ENCODE data around the gene FLVCR1.

The FLVCR1 gene

GRCh38 chr1:212935387-212935981 lies 77.4 kb downstream of the FLVCR1 start:
- no peak for TF ChIP-seq ZFX (IDR thresholded peaks at IDR 0.05)
- no peak for TF ChIP-seq CTCF (conservative IDR thresholded peaks at IDR 0.05)
- H3K27ac ChIP-seq = no peak overlapping the region

DNA sequence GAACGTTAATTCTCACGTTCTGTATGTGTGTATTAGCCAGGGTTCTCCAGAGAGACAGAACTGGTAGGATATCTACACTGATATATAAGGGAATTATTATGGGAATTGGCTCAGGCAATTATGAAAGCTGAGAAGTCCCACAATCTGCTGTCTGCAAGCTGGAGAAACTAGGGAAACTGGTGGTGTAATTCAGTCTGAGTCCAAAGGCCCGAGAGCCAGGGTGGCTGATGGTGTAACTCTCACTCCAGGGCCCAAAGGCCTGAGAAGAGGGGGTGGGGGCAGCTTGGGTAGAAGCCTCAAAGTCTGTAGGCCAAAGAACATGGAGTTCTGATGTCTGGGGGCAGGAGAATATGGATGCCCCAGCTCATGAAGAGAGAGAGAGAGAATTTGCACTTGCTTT lies 79.0 kb downstream of the FLVCR1 start:
- TF ChIP-seq CTCF (conservative IDR thresholded peaks at IDR 0.05) = no peak
- TF ChIP-seq ZFX (IDR thresholded peaks at IDR 0.05) = no peak
- H3K27ac ChIP-seq = no peak overlapping the region

DNA sequence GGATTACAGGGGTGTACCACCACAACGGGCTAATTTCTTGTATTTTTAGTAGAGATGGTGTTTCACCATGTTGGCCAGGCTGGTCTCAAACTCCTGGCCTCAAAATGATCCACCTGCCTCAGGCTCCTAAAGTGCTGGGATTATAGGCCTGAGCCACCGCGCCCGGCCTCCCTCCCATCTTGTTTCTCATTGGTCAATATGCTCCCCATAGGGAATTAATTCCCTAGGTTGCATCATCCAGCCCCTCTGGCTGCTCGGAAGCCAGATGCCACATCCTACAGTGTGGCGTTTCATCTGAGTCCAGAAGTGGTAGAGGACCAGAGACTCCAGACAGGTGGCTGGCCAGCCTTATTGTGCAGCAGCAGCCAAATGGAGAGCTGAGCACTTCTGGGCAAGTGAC lies 80.8 kb downstream of the FLVCR1 start:
- TF ChIP-seq ZFX (IDR thresholded peaks at IDR 0.05) (no peak), CTCF (conservative IDR thresholded peaks at IDR 0.05) (no peak)
- no peak overlapping the region for H3K27ac ChIP-seq

GRCh38 chr1:212941452-212941851 lies 83.4 kb downstream of the FLVCR1 start:
- H3K27ac ChIP-seq = no peak overlapping the region
- TF ChIP-seq ZFX (IDR thresholded peaks at IDR 0.05) = no peak
- TF ChIP-seq CTCF (conservative IDR thresholded peaks at IDR 0.05) = no peak

GRCh38 chr1:212942679-212943392 lies 84.8 kb downstream of the FLVCR1 start:
- no peak overlapping the region for H3K27ac ChIP-seq
- no peak for TF ChIP-seq CTCF (conservative IDR thresholded peaks at IDR 0.05)
- TF ChIP-seq ZFX (IDR thresholded peaks at IDR 0.05) = no peak

- H3K27ac ChIP-seq = no peak overlapping the region
- no peak for TF ChIP-seq ZFX (IDR thresholded peaks at IDR 0.05)
- no peak for TF ChIP-seq CTCF (conservative IDR thresholded peaks at IDR 0.05)
These were observed 85.3 kb downstream of the FLVCR1 start for GRCh38 chr1:212943393-212943710.

GRCh38 chr1:212944229-212944901 lies 86.3 kb downstream of the FLVCR1 start:
- peak overlapping the region; percentile 62; the same call in 1 of the 2 replicates for H3K27ac ChIP-seq

More at GRCh38 chr1:212944229-212944901, 86.3 kb downstream of the FLVCR1 start:
- TF ChIP-seq CTCF (conservative IDR thresholded peaks at IDR 0.05) (no peak), ZFX (IDR thresholded peaks at IDR 0.05) (no peak)
